NCI-H774 (cell line): ENCODE data around the gene USP3.

Experiments used
- DNase-seq: peaks from one replicate; lab custom pipeline; 2025; lab: John Stamatoyannopoulos, UW

USP3 gene, protein sequence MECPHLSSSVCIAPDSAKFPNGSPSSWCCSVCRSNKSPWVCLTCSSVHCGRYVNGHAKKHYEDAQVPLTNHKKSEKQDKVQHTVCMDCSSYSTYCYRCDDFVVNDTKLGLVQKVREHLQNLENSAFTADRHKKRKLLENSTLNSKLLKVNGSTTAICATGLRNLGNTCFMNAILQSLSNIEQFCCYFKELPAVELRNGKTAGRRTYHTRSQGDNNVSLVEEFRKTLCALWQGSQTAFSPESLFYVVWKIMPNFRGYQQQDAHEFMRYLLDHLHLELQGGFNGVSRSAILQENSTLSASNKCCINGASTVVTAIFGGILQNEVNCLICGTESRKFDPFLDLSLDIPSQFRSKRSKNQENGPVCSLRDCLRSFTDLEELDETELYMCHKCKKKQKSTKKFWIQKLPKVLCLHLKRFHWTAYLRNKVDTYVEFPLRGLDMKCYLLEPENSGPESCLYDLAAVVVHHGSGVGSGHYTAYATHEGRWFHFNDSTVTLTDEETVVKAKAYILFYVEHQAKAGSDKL

DNA sequence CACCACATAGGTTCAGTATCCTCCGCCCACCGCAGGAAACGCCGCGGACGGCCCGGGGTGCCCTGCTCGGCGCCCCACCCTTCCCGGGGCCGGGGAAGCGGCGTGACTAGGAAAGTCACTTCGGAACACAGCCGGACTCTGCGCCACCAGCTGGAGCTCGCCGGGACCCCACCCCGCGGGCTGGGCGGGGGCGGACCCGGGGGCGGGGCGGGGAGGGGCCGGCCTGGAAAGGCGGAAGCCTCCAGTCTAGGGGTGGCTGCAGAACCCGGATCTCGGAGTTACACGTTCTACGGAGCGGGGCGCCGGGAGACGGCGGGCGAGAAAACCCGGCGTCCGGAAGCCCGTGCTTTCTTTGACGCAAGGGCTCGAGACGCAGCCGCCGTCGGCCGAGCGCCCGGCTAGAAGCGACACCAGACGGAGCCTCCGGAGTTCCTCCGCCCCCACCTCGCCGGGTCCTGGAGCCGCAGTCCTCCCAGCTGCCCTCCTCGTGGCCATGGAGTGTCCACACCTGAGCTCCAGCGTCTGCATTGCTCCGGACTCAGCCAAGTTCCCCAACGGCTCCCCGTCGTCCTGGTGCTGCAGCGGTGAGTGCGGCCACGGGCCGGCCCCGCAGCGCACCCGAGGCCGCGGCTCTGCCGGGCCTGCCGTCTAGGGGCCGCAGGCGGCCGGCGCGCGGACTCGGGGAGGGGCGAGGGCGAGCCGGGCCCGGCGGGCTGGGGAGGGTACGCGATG is at the start of gene USP3:
Gene USP3, plus strand, starts transcription at position 347 of the 732 bp plus-strand sequence. Its CDS starts 147 bp downstream, at position 494.
- peak; percentile 92 for DNase-seq

DNA sequence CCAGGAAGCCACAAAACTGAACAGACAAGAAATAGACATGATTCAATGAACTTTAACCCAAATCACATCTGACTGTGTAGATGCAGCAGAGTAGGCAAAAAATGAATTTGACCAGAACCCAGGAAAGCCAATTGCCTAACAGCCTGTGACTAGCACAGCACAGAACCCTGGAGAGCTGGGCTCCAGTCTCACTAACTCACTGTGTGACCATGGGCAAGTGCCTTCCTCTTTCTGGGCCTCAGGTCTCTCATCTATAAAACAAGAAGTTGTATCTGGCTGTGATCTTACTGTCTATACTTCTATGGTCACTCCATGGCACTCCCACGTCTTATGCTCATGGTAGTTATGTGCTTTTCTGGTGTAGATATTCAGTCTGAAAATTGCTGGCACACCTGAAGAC is 48.1 kb upstream of the USP3 start:
- no peak for DNase-seq

DNA sequence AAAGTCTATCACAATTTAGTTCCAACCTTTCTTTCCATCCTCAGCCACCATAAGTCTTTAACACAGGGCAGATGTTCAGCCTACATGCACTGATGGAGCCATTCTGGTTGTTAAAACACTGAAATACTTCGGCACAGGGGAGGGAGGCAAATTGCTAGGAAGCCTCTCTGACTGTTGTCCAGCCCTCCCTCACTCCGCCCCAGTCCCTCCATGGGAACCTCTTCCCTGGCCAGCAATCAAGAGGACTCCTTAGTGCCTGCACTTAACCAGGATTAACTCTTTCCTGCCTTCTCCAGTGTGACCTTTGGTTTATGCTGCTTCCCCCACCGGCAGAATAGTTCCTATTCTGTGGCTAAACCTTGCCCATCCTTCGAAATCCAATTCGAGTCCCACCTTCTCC is 47.0 kb upstream of the USP3 start:
- DNase-seq: no peak

DNA sequence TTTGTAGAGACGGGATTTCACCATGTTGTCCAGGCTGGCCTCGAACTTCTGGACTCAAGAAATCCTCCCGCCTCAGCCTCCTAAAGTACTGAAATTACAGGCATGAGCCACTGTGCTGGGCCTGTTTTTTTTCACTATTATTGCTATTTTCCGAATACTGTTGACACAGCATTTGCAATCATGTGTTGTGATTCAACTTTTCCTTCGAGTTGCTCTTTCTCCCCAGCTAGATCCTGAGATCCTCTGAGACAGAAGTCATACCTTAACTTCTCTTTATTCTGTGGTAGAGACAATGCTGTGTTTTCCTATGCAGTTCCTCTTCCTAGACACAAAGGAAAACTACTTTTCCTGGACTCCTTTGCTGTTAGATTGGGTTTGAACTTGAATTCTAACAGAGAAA is 46.4 kb upstream of the USP3 start:
- DNase-seq: no peak

DNA sequence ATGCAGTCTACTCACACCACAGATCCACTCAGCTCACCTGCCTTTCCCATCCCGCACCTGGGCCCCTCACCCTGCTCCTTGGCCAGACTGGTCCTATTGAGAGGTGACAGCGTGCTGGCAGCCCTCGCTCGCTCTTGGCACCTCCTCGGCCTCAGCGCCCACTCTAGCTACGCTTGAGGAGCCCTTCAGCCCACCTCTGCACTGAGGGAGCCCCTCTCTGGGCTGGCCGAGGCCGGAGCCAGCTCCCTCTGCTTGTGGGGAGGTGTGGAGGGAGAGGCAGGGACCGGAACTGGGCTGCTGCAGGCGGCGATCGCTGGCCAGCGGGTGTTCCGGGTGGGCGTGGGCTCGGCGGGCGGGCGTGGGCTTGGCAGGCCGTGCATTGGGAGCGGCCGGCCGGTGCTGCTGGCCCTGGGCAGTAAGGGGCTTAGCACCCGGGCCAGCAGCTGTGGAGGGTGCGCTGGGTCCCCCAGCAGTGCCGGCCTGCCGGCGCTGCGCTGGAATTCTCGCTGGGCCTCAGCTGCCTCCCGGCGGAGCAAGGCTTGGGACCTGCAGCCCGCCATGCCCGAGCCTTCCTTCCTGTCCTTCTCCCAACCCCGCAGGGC is 45.5 kb upstream of the USP3 start:
- DNase-seq: no peak

DNA sequence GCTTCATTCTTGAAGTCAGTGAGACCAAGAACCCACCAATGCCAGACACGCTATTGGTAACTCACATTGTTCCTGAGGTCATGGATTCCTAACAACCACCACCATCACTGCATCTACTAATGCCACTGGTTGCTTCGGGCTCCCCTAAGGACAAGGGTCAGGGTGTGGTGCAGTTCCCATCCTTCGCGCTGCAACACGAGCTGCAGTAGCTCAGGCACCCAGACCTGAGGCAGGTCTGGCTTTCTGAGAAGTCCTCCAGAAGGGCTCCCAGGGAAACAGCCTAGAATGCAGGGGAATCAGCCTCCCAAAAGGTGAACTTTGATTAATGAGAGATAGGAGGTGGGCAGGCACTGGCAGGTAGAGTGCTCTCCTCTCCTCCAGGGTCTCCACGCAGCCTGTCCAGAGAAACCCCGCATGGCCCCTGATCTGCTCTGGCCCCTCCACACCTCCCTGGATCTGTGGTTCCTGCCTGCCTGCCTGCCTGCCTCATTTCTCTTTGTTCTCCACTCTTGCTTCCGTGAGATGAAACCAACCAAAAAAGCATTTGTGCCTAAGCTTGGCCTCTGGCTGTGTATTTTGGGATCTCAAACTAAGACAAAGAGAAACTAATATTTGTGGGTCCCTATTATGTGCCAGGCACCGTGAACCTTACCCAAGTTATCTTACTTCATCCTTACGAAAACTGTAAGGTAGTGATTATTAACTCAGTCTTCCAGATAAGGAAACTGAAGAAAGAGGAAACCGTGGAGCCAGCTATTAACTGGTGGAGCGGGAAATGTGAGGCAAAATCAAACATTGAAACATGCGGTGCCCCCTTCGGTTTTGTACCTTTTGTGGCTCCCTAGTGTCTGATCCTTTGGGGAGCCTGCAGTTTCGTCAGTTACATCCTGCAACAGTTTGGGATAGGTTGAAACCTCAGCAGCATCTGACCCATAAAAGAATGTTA is 43.9 kb upstream of the USP3 start:
- DNase-seq: no peak

DNA sequence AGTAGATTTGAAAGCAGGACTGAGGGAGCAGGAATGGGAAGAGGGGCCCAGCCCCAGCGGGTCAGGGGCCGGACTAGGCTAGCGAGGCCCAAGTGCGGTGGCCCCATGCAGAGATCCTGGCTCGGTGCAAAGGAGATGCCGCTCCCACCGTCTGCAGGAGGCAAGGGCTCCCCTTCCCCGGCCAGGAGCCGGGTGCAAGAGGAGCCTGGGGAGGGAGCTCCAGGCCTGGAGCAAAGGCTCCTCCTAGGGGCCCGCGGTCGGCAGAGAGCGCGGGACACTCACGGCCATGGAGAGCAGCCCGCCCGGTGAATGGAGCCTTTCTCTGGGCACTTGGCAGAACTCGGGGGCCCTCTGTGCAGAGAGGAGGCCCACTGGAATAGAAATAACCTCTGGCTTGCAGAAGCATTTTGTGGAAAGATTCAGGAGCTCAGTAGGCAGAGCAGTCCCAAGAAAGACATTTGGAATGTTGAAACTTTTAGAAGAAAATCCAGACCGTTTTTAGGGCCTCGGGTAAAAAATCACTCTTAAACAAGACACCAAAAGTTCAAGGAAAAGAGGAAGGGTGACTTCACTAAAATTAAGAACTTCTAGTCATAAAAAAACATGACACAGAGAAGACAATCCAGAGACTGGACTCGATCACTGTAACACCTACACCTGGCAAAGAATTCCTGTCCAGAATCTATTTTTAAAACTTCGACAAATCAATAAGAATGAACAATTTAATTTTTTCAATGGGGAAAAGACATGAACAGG is 43.0 kb upstream of the USP3 start:
- DNase-seq: no peak

DNA sequence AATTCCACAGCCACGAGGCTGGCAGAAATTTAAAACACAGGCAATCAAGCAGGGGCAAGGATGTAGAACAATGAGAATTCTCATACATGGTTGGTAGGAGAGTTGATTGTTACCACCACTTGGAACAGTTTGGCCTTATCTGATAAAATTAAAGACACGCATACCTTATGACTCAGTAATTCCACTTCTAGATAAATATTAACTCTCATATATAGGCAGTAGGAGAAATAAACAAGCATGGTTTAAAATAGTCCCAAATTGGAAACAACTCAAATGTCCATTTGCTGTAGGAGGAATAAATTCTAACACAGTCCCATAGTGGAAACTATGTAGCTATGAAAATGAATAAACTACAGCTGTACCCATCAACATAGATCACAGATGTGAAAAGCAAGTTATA is 42.3 kb upstream of the USP3 start:
- no peak for DNase-seq

DNA sequence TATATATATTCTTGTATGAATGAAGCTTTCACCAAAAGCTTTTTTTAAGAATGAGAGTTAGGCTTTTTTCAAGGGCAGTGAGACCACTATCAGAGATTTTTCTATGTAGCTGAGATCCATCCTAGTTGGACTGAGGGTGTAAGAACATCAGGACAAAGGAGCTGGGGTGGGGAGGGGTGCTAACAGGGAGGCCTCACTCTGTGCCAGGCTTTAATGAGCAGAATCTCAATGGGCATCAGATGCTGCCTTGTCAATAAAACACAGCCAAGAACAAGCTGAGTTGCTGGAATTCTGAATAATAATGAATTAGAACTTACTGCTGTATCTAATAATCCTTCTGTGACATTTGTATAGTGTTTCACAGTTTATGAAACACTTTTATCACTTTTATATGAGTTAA is 41.4 kb upstream of the USP3 start:
- no peak for DNase-seq

DNA sequence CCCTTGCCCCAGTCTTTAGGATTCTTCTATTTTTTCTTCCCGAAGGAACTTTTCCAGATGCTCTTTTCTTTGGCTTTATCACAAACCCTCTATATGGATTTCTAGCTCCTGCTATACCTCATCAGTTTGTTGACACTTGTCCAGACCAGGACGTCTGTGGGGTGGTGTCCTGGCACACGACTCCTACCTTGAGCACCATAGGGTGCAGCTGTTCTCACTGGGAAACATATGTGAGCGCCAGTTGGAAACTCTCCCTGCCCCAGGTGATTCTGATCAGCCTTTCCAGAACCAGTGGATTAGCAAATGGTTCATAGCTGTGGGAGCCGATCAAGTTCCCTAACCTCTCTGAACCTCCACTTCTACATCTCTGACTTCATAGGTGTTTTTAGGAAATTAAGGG is 40.6 kb upstream of the USP3 start:
- no peak for DNase-seq

DNA sequence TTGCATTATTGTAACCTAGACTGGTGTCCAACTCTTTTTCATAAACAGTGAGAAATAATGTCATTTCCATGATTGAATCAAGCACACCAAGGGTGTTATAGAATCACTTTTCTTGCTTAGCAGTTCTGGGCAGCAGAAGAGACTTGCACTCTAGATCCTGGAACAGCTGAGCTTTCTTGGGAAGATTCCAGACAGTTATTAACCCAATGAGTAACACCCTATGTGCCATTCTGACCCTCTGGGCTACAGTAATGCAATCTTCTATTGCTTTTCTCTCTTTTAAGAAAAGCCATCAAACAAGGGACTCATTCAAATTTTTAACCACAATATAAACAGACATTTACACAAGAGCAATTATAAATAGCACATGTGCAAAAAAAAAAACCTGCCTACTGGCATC is 39.3 kb upstream of the USP3 start:
- DNase-seq: no peak

DNA sequence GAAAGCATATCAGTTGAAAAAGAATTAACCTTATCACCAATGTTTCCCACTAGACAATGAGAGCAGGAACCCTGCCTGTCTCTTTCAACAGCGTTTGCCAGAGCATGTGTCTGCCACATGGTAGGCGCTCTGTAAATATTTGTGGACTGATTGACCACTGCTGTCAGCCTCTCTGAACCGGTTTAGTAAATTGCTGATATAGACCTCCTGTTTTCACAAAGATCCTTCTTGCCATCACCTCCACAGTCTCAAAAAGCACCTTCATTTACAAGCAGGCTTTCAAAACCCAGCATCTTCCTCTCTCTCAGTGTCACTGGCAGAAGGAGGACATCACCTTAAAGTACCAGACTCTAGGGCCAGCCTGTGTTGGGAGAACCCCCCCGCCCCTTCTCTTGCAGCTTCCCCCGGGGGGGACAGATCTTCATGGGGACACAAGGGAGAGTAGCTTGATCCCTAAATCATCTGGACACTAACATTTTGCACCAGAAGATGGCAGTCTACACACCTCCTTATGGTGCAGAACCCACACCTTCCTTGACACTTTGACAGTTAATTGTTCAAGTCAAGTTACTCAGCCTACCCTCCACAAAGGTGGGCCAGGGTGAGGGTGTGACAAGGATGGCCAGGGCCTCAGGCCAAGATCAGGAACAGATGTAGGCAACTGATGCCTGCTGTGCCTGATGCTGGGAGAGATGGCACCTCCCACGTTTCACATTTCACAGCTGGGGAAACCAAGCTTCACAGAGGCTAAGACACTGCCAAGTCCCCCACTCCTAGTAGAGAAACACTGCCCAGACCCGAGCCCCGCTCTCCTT is 37.8 kb upstream of the USP3 start:
- DNase-seq: peak; percentile 48

DNA sequence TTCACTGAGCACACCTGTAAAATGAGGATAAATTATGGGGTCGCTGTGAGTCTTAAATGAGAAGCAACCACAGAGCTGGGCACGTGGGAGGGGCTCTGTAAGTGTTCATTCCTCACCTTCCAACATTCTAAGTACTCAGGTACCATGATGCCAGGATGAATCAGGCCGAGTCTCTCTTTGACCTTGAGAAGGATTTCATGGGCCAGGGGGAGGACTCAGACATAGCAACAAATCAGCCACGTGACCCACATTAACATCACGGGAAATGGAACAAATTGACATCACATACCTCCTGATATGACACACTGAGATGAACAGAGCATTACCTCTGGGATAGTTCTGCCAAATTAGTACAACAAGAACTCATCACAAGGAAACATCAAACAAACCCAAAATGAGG is 35.2 kb upstream of the USP3 start:
- no peak for DNase-seq

DNA sequence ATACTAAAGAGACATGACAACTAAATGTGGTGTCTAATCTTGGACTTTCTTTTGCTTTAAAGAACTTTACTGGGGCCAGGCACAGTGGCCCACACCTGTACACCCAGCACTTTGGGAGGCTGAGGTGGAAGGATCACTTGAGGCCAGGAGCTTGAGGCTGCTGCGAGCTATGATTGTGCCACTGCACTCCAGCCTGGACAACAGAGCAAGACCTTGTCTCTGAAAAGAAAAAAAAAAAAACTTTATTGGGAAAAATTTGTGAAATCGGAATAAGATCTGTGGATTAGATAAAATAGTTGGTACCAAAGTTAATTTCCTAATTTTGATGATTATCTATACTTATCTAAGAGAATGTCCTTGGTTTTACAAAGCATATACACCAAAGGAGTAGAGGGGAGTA is 34.4 kb upstream of the USP3 start:
- no peak for DNase-seq

DNA sequence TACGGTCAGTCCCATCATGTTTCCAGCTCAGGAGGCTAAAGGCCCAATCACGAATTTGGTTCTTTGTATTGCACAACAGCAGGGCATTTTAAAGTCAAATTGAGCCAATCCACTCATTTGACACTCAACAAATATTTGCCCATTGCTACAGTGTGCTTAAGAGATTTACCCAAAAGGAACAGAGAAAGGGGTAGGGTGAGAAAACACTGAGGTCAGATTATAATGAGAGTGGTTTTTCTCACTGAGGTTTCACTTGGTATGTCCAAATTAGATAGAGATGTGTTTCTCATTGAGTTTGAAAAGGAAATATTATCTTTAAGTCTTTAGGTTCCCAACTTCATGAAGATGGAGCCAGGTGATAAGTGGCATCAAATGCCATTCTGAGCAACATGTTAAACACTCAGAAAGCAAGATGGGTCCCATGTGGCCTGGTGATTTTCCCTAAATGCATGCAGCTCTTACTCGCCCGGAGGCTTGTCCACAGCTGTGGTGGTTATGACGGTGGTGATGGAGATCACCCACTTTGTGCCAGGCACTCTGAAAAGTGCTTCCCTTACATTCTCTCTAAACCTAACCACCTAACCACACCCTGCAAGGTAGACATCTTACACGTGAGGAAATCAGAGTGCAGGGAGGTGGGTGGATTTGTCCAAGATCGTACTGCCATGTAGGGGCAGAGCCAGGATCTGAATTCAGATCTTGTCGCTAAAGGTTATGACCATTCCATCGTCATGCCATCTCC is 31.2 kb upstream of the USP3 start:
- peak; percentile 49 for DNase-seq

DNA sequence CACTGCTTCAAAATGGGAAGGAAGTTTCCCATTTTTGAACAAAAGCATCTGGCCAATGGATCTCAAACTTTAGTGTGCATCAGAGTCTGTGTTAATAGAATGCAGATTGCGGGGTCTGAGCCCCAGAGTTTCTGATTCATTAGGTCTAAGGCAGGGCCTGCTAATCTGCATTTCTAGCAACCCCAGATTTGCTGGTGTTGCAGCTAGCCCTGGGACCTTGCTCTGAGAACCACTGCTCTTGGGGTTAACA is 30.7 kb upstream of the USP3 start:
- DNase-seq: no peak

DNA sequence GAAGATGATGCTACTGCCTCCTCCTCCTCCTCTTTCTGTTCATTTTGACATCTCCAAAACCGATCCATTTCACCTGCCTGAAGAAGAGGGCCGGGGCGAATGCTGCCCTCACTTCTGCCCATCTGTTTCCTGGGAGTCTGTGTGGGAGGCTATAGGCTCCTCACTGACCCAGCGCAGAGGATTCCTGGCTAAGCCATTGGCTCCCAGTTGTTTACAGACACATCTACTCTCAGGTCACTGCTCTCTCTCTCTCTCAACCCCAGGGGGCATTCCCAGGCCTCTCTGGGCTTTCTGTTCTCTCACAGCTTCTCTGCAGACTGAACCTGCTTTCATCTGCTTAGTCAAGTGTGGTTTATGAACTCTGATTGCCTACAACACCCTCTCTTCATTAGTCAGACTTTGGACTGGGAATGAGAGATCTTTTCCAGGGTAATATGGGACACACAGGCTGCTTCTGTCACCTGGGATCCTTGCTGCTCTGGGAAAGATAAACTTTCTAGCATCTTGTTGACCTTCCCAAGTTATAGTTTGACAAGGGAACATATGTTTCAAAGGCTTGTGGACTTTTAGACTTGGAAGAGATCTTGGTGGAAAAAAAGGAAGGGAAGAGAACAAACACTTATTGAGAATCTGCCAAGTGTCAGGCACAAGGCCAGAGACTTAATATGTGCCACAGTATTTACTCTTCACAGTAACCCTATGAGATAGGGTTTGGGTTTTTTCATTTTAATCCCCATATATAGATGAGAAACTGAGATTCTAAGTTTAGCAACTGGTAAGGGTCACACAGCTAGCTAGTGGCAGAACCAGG is 30.2 kb upstream of the USP3 start:
- DNase-seq: peak; percentile 42

DNA sequence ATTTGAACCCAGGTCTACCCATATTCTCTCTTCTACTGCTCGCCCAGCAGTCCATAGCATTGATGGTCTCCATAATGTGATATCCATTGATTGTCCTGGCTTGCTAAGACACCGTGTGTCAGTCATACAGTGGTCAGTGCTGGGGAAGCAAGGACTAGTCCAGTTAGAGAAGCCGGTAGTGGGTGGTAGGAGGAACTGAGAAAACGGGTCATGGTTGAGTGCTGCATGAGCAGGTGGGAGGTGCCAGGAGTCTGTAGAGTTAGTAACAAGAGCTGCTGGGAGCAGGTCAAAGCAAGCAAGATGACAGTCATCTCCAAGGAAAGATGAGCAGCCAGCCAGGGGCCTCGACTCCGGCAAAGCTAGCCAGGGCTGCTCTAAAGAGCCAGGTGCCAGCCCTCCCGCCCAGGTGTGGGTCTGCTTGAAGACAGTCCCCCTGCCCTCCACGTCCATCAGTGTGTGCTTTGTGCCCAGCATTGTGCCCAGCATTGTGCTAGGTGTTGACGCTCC is 29.5 kb upstream of the USP3 start:
- no peak for DNase-seq

DNA sequence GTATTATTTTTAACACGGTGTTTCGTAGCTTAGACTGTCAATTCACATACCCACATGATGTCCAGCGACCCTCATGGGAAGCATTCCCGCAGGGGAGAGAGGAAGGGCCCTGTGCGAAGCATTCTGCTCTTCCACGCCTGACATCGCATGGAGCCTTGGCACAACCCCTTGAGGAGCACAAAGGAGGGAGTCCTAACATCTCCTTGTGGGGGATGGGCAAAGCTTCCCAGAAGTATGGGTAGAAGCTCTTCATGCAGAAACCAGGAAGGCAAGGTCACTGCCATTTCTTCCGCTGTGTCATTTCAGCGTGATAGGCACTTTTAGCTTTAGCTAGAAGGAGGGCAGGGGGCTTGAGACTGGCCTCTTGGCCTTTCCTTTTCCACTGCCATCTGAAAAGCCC is 28.7 kb upstream of the USP3 start:
- no peak for DNase-seq
